GM12878 (cell line): Measurements from ENCODE around the gene CYP1A2. TPM values are rescaled to one million over a fixed set of nuclear protein-coding genes. Genes with fewer than 3 reads are reported as not detected.

Experiments used
- BCL11A ChIP-seq: IDR thresholded peaks from 2 replicates; pipeline ENCODE4 v1.6.1; 2011; ENCODE audit warnings: low read depth, low read length
- CEBPB ChIP-seq, 2 experiments: fragments of 150-350 bp in 1 of 2; IDR thresholded peaks; 2 replicates each; pipeline ENCODE4 v1.6.1; 2012 to 2014; ENCODE audit warnings: low read depth in 2 of 2, low read length in 2 of 2, borderline replicate concordance in 1 of 2, inconsistent platforms in 1 of 2
- CTCF ChIP-seq, 3 experiments: IDR thresholded peaks in 2 of 3; conservative IDR thresholded peaks in 1 of 3; 2 replicates each; pipeline ENCODE4 v1.5.1; 2011; ENCODE audit warnings: low read depth in 3 of 3, low read length in 3 of 3, mild to moderate bottlenecking in 3 of 3, control low read depth in 2 of 3, moderate library complexity in 2 of 3, inconsistent platforms in 1 of 3, mixed read lengths in 1 of 3; ENCODE audit not compliant: control insufficient read depth in 2 of 3, insufficient read depth in 1 of 3; ENCODE audit errors: extremely low read depth in 1 of 3
- EGR1 ChIP-seq, 2 experiments: IDR thresholded peaks; 1 replicate in 1 of 2; 2 replicates in 1 of 2; pipeline ENCODE4 v1.6.1; 2011 to 2012; ENCODE audit warnings: low read depth in 2 of 2, low read length in 2 of 2, borderline replicate concordance in 1 of 2, mild to moderate bottlenecking in 1 of 2, moderate library complexity in 1 of 2
- FOXK2 ChIP-seq: fragments of 450-650 bp; IDR thresholded peaks from 2 replicates; pipeline ENCODE4 v1.6.1; 2017; ENCODE audit warnings: mild to moderate bottlenecking, moderate library complexity
- HSF1 ChIP-seq: fragments of 150-350 bp; IDR thresholded peaks from 2 replicates; pipeline ENCODE4 v1.6.1; 2014; ENCODE audit warnings: mild to moderate bottlenecking, low read depth, low read length
- LARP7 ChIP-seq: fragments of 450-650 bp; IDR thresholded peaks from 2 replicates; pipeline ENCODE4 v1.6.1; 2017; ENCODE audit warnings: mild to moderate bottlenecking
- MLLT1 ChIP-seq: fragments of 450-650 bp; IDR thresholded peaks from 2 replicates; pipeline ENCODE4 v1.6.1; 2016; ENCODE audit warnings: mild to moderate bottlenecking
- MTA3 ChIP-seq: IDR thresholded peaks from 2 replicates; pipeline ENCODE4 v1.6.1; 2012; ENCODE audit warnings: low read length, inconsistent platforms, borderline replicate concordance
- NRF1 ChIP-seq: conservative IDR thresholded peaks from 2 replicates; pipeline ENCODE4 v1.6.1; 2011; ENCODE audit warnings: mild to moderate bottlenecking, low read depth, low read length, improper control_type of control experiment
- POLR2AphosphoS2 ChIP-seq: IDR thresholded peaks from 2 replicates; pipeline ENCODE4 v1.6.1; 2011; ENCODE audit warnings: low read depth, mild to moderate bottlenecking, low read length, improper control_type of control experiment, moderate library complexity
- PRDM15 ChIP-seq: fragments of 450-650 bp; formaldehyde crosslinking; IDR thresholded peaks from 2 replicates; pipeline ENCODE4 v1.4.0; 2020; ENCODE audit warnings: mild to moderate bottlenecking, moderate library complexity
- SMARCA5 ChIP-seq: fragments of 450-650 bp; IDR thresholded peaks from 2 replicates; pipeline ENCODE4 v1.6.1; 2017; ENCODE audit warnings: mild to moderate bottlenecking
- SUZ12 ChIP-seq: fragments of 200-600 bp; sonication (generic); IDR thresholded peaks from one replicate; pipeline ENCODE4 v1.6.1; 2018; ENCODE audit warnings: antibody characterized with exemption, mild to moderate bottlenecking; ENCODE audit not compliant: unreplicated experiment
- USF1 ChIP-seq: IDR thresholded peaks from 2 replicates; pipeline ENCODE4 v1.6.1; 2011; ENCODE audit warnings: borderline replicate concordance, low read depth, mild to moderate bottlenecking, moderate library complexity, mixed read lengths, low read length; ENCODE audit not compliant: insufficient read depth; ENCODE audit errors: extremely low read length
- WRNIP1 ChIP-seq: IDR thresholded peaks from 2 replicates; pipeline ENCODE4 v1.6.1; 2011; ENCODE audit warnings: low read depth, low read length, improper control_type of control experiment, borderline replicate concordance
- ZNF384 ChIP-seq: IDR thresholded peaks from 2 replicates; pipeline ENCODE4 v1.6.1; 2012; ENCODE audit warnings: low read depth, mild to moderate bottlenecking, low read length, improper control_type of control experiment, borderline replicate concordance
- ZSCAN29 ChIP-seq: fragments of 450-650 bp; IDR thresholded peaks from 2 replicates; pipeline ENCODE4 v1.6.1; 2017; ENCODE audit warnings: mild to moderate bottlenecking, moderate library complexity
- polyA plus RNA-seq, 11 experiments: library from polyadenylated mRNA; depleted of rRNA in 4 of 11; unstranded in 6 of 11; stranded (reverse) in 5 of 11; fragments of >200 nt; fragmentation: Nextera tagmentation in 4 of 11; fragmentation: Illumina TruSeq in 1 of 11; extraction: Ambion mirVana in 4 of 11; extraction: Trizol in 1 of 11; gene quantifications; 1 replicate in 1 of 11; 2 replicates in 10 of 11; pipeline versions ENCODE4 v1.2.1 to v1.2.3, GENCODE V29; 2011 to 2016; ENCODE audit warnings: inconsistent platforms in 2 of 11, missing spikeins in 2 of 11, low read depth in 1 of 11
- total RNA-seq, 4 experiments: library from RNA; depleted of rRNA in 3 of 4; stranded (reverse); fragments of >200 nt in 3 of 4; fragmentation: Illumina TruSeq in 1 of 4; extraction: Trizol in 1 of 4; gene quantifications; 2 replicates each; pipeline versions ENCODE4 v1.2.1 to v1.2.3, GENCODE V29; 2013 to 2021

The CYP1A2 gene
- total and polyA plus RNA-seq, 10 of the 15 experiments (the other 5 are each of a cell fraction or from before 2014, with no cell fraction given) = 0.03 to 0.09 (median 0.05) TPM; not detected in 7

GRCh38 chr15:74781431-74782258 is 33.0 kb downstream of the CYP1A2 start, which contains the start of gene CSK (continued):
- TF ChIP-seq WRNIP1 (no peak), SMARCA5 (peak; percentile 85; the same call in 1 of the 2 replicates), BCL11A (no peak), NRF1 (peak; percentile 57), USF1 (no peak), SUZ12 (no peak), MLLT1 (peak; percentile 62), ZSCAN29 (0 out of 2 replicates have a peak, but pooled peaks have one; percentile 4), EGR1 (IDR thresholded peaks at IDR 0.05; ENCODE audit: borderline replicate concordance in 1 of 2, low read depth in 2 of 2, low read length in 2 of 2) (peak in 1 of 2 experiments; percentile 91; a peak in 2 of 3 replicates), ZNF384 (no peak), CTCF (IDR thresholded peaks at IDR 0.05 in 2 of 3, conservative IDR thresholded peaks at IDR 0.05 in 1 of 3; ENCODE audit: control insufficient read depth in 2 of 3, extremely low read depth in 1 of 3, insufficient read depth in 1 of 3, low read depth in 3 of 3, low read length in 3 of 3) (peak; percentile 52 to 62 (median 62); a peak in 5 of 6 replicates), MTA3 (no peak), CEBPB (IDR thresholded peaks at IDR 0.05; ENCODE audit: borderline replicate concordance in 1 of 2, low read depth in 2 of 2, low read length in 2 of 2) (no peak), FOXK2 (no peak), HSF1 (no peak), LARP7 (peak; percentile 74; the same call in 1 of the 2 replicates), POLR2AphosphoS2 (no peak), PRDM15 (CRISPR knock-in tag) (no peak)
